Keratinocyte (primary cell): Measurements from ENCODE around the gene PRLR. TPM values are rescaled to one million over a fixed set of nuclear protein-coding genes. Genes with fewer than 3 reads are reported as not detected.

Source experiments
- DNase-seq: peaks from one replicate; pipeline ENCODE4 v3.0.0-alpha.2; 2011; ENCODE audit warnings: low read depth, missing footprints, low spot score
- FAIRE-seq: peaks from 2 replicates; lab custom pipeline; 2011; peaks lifted over from hg19 to GRCh38; lab: Jason Lieb, UNC
- H2AFZ ChIP-seq: 2 replicates; pipeline ENCODE4 v1.6.0; 2012; ENCODE audit warnings: low read length, control low read depth, inconsistent platforms; ENCODE audit not compliant: control insufficient read depth
- H3K27ac ChIP-seq: 2 replicates; pipeline ENCODE4 v1.5.1; 2011; ENCODE audit warnings: low read length; ENCODE audit not compliant: control insufficient read depth, insufficient read depth
- H3K27me3 ChIP-seq: 3 replicates; pipeline ENCODE4 v1.6.0; 2011; ENCODE audit warnings: low read length; ENCODE audit not compliant: control insufficient read depth, insufficient read depth; ENCODE audit errors: extremely low read depth
- H3K36me3 ChIP-seq, 2 experiments: 2 replicates in 1 of 2; 3 replicates in 1 of 2; pipeline ENCODE4 v1.5.1; 2011; ENCODE audit warnings: low read length in 2 of 2, mild to moderate bottlenecking in 1 of 2; ENCODE audit not compliant: control insufficient read depth in 2 of 2, insufficient read depth in 2 of 2; ENCODE audit errors: extremely low read depth in 1 of 2
- H3K4me1 ChIP-seq: 3 replicates; pipeline ENCODE4 v1.5.1; 2011; ENCODE audit warnings: low read length; ENCODE audit not compliant: control insufficient read depth, insufficient read depth; ENCODE audit errors: extremely low read depth
- H3K4me2 ChIP-seq: 3 replicates; pipeline ENCODE4 v1.6.0; 2011; ENCODE audit warnings: low read depth, low read length; ENCODE audit not compliant: control insufficient read depth, insufficient read depth; ENCODE audit errors: extremely low read depth
- H3K4me3 ChIP-seq, 3 experiments: fragments of 200-600 bp in 1 of 3; sonication (generic) in 1 of 3; 2 replicates in 2 of 3; 3 replicates in 1 of 3; pipeline ENCODE4 v1.5.1; 2011 to 2016; ENCODE audit warnings: low read length in 3 of 3, mild to moderate bottlenecking in 3 of 3, control low read depth in 2 of 3, inconsistent platforms in 1 of 3, low read depth in 1 of 3, mixed read lengths in 1 of 3, mixed run types in 1 of 3, moderate library complexity in 1 of 3; ENCODE audit not compliant: control insufficient read depth in 2 of 3, insufficient read depth in 2 of 3; ENCODE audit errors: extremely low read depth in 1 of 3
- H3K79me2 ChIP-seq: 2 replicates; pipeline ENCODE4 v1.6.0; 2012; ENCODE audit warnings: low read length; ENCODE audit not compliant: control insufficient read depth, insufficient read depth
- H3K9ac ChIP-seq: 3 replicates; pipeline ENCODE4 v1.6.0; 2011; ENCODE audit warnings: low read length; ENCODE audit not compliant: control insufficient read depth, insufficient read depth; ENCODE audit errors: extremely low read depth
- H3K9me1 ChIP-seq: 3 replicates; pipeline ENCODE4 v1.6.0; 2011; ENCODE audit warnings: low read length; ENCODE audit not compliant: control insufficient read depth, insufficient read depth; ENCODE audit errors: extremely low read depth
- H3K9me3 ChIP-seq: 2 replicates; pipeline ENCODE4 v1.5.1; 2012; ENCODE audit warnings: low read depth, low read length; ENCODE audit not compliant: control insufficient read depth
- H4K20me1 ChIP-seq: 3 replicates; pipeline ENCODE4 v1.6.0; 2011; ENCODE audit warnings: low read length; ENCODE audit not compliant: control insufficient read depth, insufficient read depth; ENCODE audit errors: extremely low read depth
- EZH2 ChIP-seq: IDR thresholded peaks from one replicate; pipeline ENCODE4 v1.6.1; 2012; ENCODE audit warnings: inconsistent platforms, mild to moderate bottlenecking, low read length, moderate library complexity
- dilution Hi-C: fragments of 300-500 bp; cut with MboI; formaldehyde crosslinking; loops from one replicate; pipeline ENCODE4 v1.7.0; 2020; ENCODE audit warnings: low sequenced_read_pairs; ENCODE audit not compliant: extremely low pct_ligation_motif_present
- polyA plus RNA-seq, 5 experiments: library from polyadenylated mRNA; depleted of rRNA in 3 of 5; stranded (reverse) in 3 of 5; stranded (forward) in 1 of 5; unstranded in 1 of 5; fragments of >200 nt; gene quantifications; 1 replicate in 1 of 5; 2 replicates in 3 of 5; 3 replicates in 1 of 5; pipeline versions ENCODE4 v1.2.1 to v1.2.3, GENCODE V29; 2011 to 2012; ENCODE audit warnings: missing spikeins in 2 of 5, low read depth in 1 of 5, low replicate concordance in 1 of 5
- TF ChIP-seq, protein P1 (sequence below), 3 experiments: IDR thresholded peaks in 1 of 3; conservative IDR thresholded peaks in 1 of 3; optimal IDR thresholded peaks in 1 of 3; 2 replicates in 2 of 3; 3 replicates in 1 of 3; pipeline versions ENCODE3 to v1.5.1; 2011; ENCODE audit warnings: low read length in 3 of 3, mild to moderate bottlenecking in 3 of 3, moderate library complexity in 2 of 3, control low read depth in 1 of 3, inconsistent platforms in 1 of 3; ENCODE audit not compliant: insufficient read depth in 2 of 3; ENCODE audit errors: extremely low read depth in 1 of 3

The PRLR gene
- polyA plus RNA-seq, 1 donor (not counting 4 experiments of a cell fraction or from before 2014, with no cell fraction given): 0.04 TPM

- no peak for DNase-seq
- no peaks in the 10 kb centered on the region for H3K36me3 ChIP-seq
- H4K20me1 ChIP-seq: no peaks in the 10 kb centered on the region
- H3K4me2 ChIP-seq: no peak overlapping the region
- FAIRE-seq: no peak
- no peaks in the 10 kb centered on the region for H3K9me1 ChIP-seq
- TF ChIP-seq, protein P1, sequence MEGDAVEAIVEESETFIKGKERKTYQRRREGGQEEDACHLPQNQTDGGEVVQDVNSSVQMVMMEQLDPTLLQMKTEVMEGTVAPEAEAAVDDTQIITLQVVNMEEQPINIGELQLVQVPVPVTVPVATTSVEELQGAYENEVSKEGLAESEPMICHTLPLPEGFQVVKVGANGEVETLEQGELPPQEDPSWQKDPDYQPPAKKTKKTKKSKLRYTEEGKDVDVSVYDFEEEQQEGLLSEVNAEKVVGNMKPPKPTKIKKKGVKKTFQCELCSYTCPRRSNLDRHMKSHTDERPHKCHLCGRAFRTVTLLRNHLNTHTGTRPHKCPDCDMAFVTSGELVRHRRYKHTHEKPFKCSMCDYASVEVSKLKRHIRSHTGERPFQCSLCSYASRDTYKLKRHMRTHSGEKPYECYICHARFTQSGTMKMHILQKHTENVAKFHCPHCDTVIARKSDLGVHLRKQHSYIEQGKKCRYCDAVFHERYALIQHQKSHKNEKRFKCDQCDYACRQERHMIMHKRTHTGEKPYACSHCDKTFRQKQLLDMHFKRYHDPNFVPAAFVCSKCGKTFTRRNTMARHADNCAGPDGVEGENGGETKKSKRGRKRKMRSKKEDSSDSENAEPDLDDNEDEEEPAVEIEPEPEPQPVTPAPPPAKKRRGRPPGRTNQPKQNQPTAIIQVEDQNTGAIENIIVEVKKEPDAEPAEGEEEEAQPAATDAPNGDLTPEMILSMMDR (optimal IDR thresholded peaks at IDR 0.05 in 1 of 3, IDR thresholded peaks at IDR 0.05 in 1 of 3, conservative IDR thresholded peaks at IDR 0.05 in 1 of 3; ENCODE audit: extremely low read depth in 1 of 3, insufficient read depth in 2 of 3, low read length in 3 of 3): no peak
- TF ChIP-seq EZH2: no peak
- H3K27me3 ChIP-seq: no peaks in the 10 kb centered on the region
- dilution Hi-C loops: no loop called here
- no peak overlapping the region for H3K4me3 ChIP-seq
- no peak overlapping the region for H2AFZ ChIP-seq
- H3K4me1 ChIP-seq: no peaks in the 10 kb centered on the region
- H3K9me3 ChIP-seq: no peaks in the 10 kb centered on the region
- H3K27ac ChIP-seq: no peak overlapping the region
- no peak overlapping the region for H3K9ac ChIP-seq
- no peaks in the 10 kb centered on the region for H3K79me2 ChIP-seq
Measured at GRCh38 chr5:35029333-35029732, 201.0 kb downstream of the PRLR start.

- FAIRE-seq (no peak), DNase-seq (no peak)
- Histone ChIP-seq H3K4me3 (no peak overlapping the region), H4K20me1 (no peaks in the 10 kb centered on the region), H3K36me3 (no peaks in the 10 kb centered on the region), H3K79me2 (no peaks in the 10 kb centered on the region), H3K4me2 (no peak overlapping the region), H3K4me1 (no peaks in the 10 kb centered on the region), H3K27me3 (no peaks in the 10 kb centered on the region), H3K9me1 (no peaks in the 10 kb centered on the region), H3K27ac (no peak overlapping the region), H2AFZ (no peak overlapping the region), H3K9me3 (no peaks in the 10 kb centered on the region), H3K9ac (no peak overlapping the region)
- dilution Hi-C loops: no loop called here
- TF ChIP-seq, protein P1 (optimal IDR thresholded peaks at IDR 0.05 in 1 of 3, IDR thresholded peaks at IDR 0.05 in 1 of 3, conservative IDR thresholded peaks at IDR 0.05 in 1 of 3; ENCODE audit: extremely low read depth in 1 of 3, insufficient read depth in 2 of 3, low read length in 3 of 3): no peak
- no peak for TF ChIP-seq EZH2
Measured at GRCh38 chr5:35026941-35027340, 203.3 kb downstream of the PRLR start.
